H1 (cell line): ENCODE results near the gene AGPAT2. TPM values are rescaled to one million over a fixed set of nuclear protein-coding genes. Genes with fewer than 3 reads are reported as not detected.
A peak's percentile ranks its signal among the peaks of the same experiment; 100 is the strongest.

Experiments used
- CTCF ChIA-PET: fragments of 300-600 bp; sonication (Branson Sonifier 250); formaldehyde crosslinking; loops from one replicate; lab custom pipeline; 2021; ENCODE audit not compliant: partially characterized antibody; lab: Charles Lee
- POLR2A ChIA-PET: fragments of 300-600 bp; sonication (Branson Sonifier 250); formaldehyde crosslinking; loops from one replicate; lab custom pipeline; 2021; ENCODE audit warnings: inconsistent platforms; ENCODE audit not compliant: partially characterized antibody; lab: Charles Lee
- DNase-seq, 2 experiments: peaks; one replicate each; pipeline versions ENCODE4 v3.0.0 to v3.0.0-alpha.2; 2010 to 2022; ENCODE audit warnings: low spot score in 2 of 2, low read depth in 1 of 2, mixed read lengths in 1 of 2
- FAIRE-seq: peaks from 2 replicates; lab custom pipeline; 2011; peaks lifted over from hg19 to GRCh38; lab: Jason Lieb, UNC
- H2AFZ ChIP-seq: 2 replicates; pipeline ENCODE4 v1.8.1; 2012; ENCODE audit warnings: low read length, inconsistent platforms
- H2AK5ac ChIP-seq: 2 replicates; pipeline ENCODE4 v1.6.1; 2013; ENCODE audit warnings: low read depth, low read length
- H2BK120ac ChIP-seq: replicated peaks from 2 replicates; pipeline ENCODE3; 2013; ENCODE audit warnings: low read depth, low read length, inconsistent platforms
- H2BK12ac ChIP-seq: 2 replicates; pipeline ENCODE4 v1.6.1; 2013; ENCODE audit warnings: low read depth, low read length
- H2BK15ac ChIP-seq: 2 replicates; pipeline ENCODE4 v1.6.1; 2013; ENCODE audit warnings: low read length
- H2BK20ac ChIP-seq: 2 replicates; pipeline ENCODE4 v1.6.1; 2013; ENCODE audit warnings: low read length
- H2BK5ac ChIP-seq: 2 replicates; pipeline ENCODE4 v1.6.1; 2013; ENCODE audit warnings: low read depth, low read length
- H3K14ac ChIP-seq: 2 replicates; pipeline ENCODE4 v1.6.1; 2013; ENCODE audit warnings: inconsistent platforms; ENCODE audit not compliant: insufficient read length
- H3K18ac ChIP-seq: 2 replicates; pipeline ENCODE4 v1.6.1; 2013; ENCODE audit warnings: low read length; ENCODE audit errors: extremely low read depth
- H3K23ac ChIP-seq: 2 replicates; pipeline ENCODE4 v1.6.1; 2013; ENCODE audit warnings: inconsistent platforms; ENCODE audit not compliant: insufficient read length
- H3K23me2 ChIP-seq: 2 replicates; pipeline ENCODE4 v1.6.1; 2013; ENCODE audit warnings: low read depth, low read length
- H3K27ac ChIP-seq: 2 replicates; pipeline ENCODE4 v1.6.1; 2011; ENCODE audit warnings: low read depth, low read length, inconsistent platforms
- H3K27me3 ChIP-seq, 4 experiments: replicated peaks in 1 of 4; 1 replicate in 1 of 4; 2 replicates in 3 of 4; pipeline versions ENCODE4 v1.6.1 to v1.8.1; 2011 to 2013; ENCODE audit warnings: low read length in 3 of 4, mild to moderate bottlenecking in 3 of 4, inconsistent platforms in 2 of 4, mixed read lengths in 2 of 4, moderate library complexity in 1 of 4; ENCODE audit not compliant: control insufficient read depth in 3 of 4, insufficient read depth in 3 of 4; ENCODE audit errors: extremely low read depth in 1 of 4
- H3K36me3 ChIP-seq, 4 experiments: 2 replicates each; pipeline versions ENCODE4 v1.6.1 to v1.8.1; 2011 to 2013; ENCODE audit warnings: mild to moderate bottlenecking in 4 of 4, low read length in 3 of 4, moderate library complexity in 2 of 4, control low read depth in 1 of 4, inconsistent platforms in 1 of 4; ENCODE audit not compliant: insufficient read depth in 4 of 4, control insufficient read depth in 2 of 4
- H3K4ac ChIP-seq: replicated peaks from 2 replicates; pipeline ENCODE3; 2013; ENCODE audit warnings: low read length, low read depth, mixed read lengths, inconsistent platforms; ENCODE audit not compliant: insufficient read length
- H3K4me1 ChIP-seq, 4 experiments: replicated peaks in 1 of 4; 1 replicate in 1 of 4; 2 replicates in 3 of 4; pipeline versions ENCODE4 v1.6.1 to v1.8.1; 2011 to 2013; ENCODE audit warnings: low read length in 3 of 4, inconsistent platforms in 2 of 4, mixed read lengths in 1 of 4; ENCODE audit not compliant: insufficient read depth in 4 of 4, control insufficient read depth in 3 of 4
- H3K4me2 ChIP-seq, 2 experiments: 2 replicates each; pipeline versions ENCODE4 v1.6.1 to v1.8.1; 2011 to 2013; ENCODE audit warnings: low read depth in 2 of 2, low read length in 2 of 2, control low read depth in 1 of 2, inconsistent platforms in 1 of 2, mild to moderate bottlenecking in 1 of 2; ENCODE audit not compliant: insufficient read depth in 1 of 2
- H3K4me3 ChIP-seq, 4 experiments: fragments of 200-600, 300-600 bp in 1 of 4; sonication (generic), shearing (Covaris generic), sonication (Bioruptor Twin) in 1 of 4; 2 replicates each; pipeline versions ENCODE4 v1.5.1 to v1.8.1; 2011 to 2016; ENCODE audit warnings: low read length in 4 of 4, low read depth in 3 of 4, control low read depth in 2 of 4, inconsistent platforms in 2 of 4, mild to moderate bottlenecking in 2 of 4, mixed read lengths in 1 of 4, moderate library complexity in 1 of 4; ENCODE audit not compliant: insufficient read depth in 2 of 4; ENCODE audit errors: extremely low read depth in 1 of 4
- H3K56ac ChIP-seq: replicated peaks from 2 replicates; pipeline ENCODE3; 2013; ENCODE audit warnings: low read depth, mild to moderate bottlenecking, mixed read lengths, low read length, inconsistent platforms; ENCODE audit not compliant: insufficient read length
- H3K79me1 ChIP-seq: 2 replicates; pipeline ENCODE4 v1.6.1; 2013; ENCODE audit warnings: low read depth, low read length, control low read depth
- H3K79me2 ChIP-seq, 2 experiments: 2 replicates each; pipeline versions ENCODE4 v1.6.1 to v1.8.1; 2012 to 2013; ENCODE audit warnings: low read length in 2 of 2, mild to moderate bottlenecking in 2 of 2, inconsistent platforms in 1 of 2; ENCODE audit not compliant: insufficient read depth in 2 of 2, control insufficient read depth in 1 of 2
- H3K9ac ChIP-seq, 4 experiments: replicated peaks in 1 of 4; 1 replicate in 1 of 4; 2 replicates in 3 of 4; pipeline versions ENCODE4 v1.6.1 to v1.8.1; 2011 to 2013; ENCODE audit warnings: low read depth in 3 of 4, low read length in 3 of 4, control low read depth in 2 of 4, mild to moderate bottlenecking in 2 of 4, moderate library complexity in 2 of 4, inconsistent platforms in 1 of 4; ENCODE audit errors: extremely low read depth in 1 of 4
- H3K9me3 ChIP-seq, 2 experiments: 2 replicates each; pipeline versions ENCODE4 v1.6.1 to v1.8.1; 2012 to 2013; ENCODE audit warnings: mild to moderate bottlenecking in 2 of 2, moderate library complexity in 2 of 2, control low read depth in 1 of 2, inconsistent platforms in 1 of 2, low read depth in 1 of 2, low read length in 1 of 2, mixed read lengths in 1 of 2; ENCODE audit not compliant: insufficient read depth in 2 of 2
- H4K20me1 ChIP-seq, 2 experiments: replicated peaks in 1 of 2; 2 replicates each; pipeline versions ENCODE3 to v1.8.1; 2011 to 2013; ENCODE audit warnings: inconsistent platforms in 2 of 2, low read length in 2 of 2, mild to moderate bottlenecking in 1 of 2; ENCODE audit not compliant: insufficient read depth in 2 of 2, control insufficient read depth in 1 of 2
- H4K5ac ChIP-seq: 2 replicates; pipeline ENCODE4 v1.6.1; 2013; ENCODE audit warnings: low read length, low read depth, mixed read lengths, inconsistent platforms; ENCODE audit not compliant: insufficient read length
- H4K8ac ChIP-seq: 2 replicates; pipeline ENCODE4 v1.8.0; 2013; ENCODE audit warnings: mild to moderate bottlenecking, moderate library complexity, low read length, inconsistent platforms; ENCODE audit not compliant: insufficient read depth; ENCODE audit errors: extremely low read depth
- H4K91ac ChIP-seq: replicated peaks from 2 replicates; pipeline ENCODE3; 2013; ENCODE audit warnings: low read length, mixed read lengths, inconsistent platforms; ENCODE audit not compliant: insufficient read length
- BACH1 ChIP-seq: IDR thresholded peaks from 2 replicates; pipeline ENCODE4 v1.6.1; 2012; ENCODE audit warnings: low read length, improper control_type of control experiment
- CBX8 ChIP-seq: fragments of 300-800, 300-1000 bp; sonication (generic); IDR thresholded peaks from 2 replicates; pipeline ENCODE4 v1.7.1; 2016; ENCODE audit warnings: low read depth, low read length, borderline replicate concordance
- EZH2 ChIP-seq: fragments of 200-600 bp; sonication (generic); IDR thresholded peaks from 2 replicates; pipeline ENCODE4 v1.7.1; 2012; ENCODE audit warnings: low read depth, mild to moderate bottlenecking, moderate library complexity, low read length, inconsistent platforms; ENCODE audit not compliant: severe bottlenecking
- POLR2A ChIP-seq, 2 experiments: IDR thresholded peaks; 1 replicate in 1 of 2; 2 replicates in 1 of 2; pipeline ENCODE4 v1.6.1; 2011; ENCODE audit warnings: low read depth in 2 of 2, low read length in 2 of 2, mild to moderate bottlenecking in 2 of 2; ENCODE audit errors: control extremely low read depth in 1 of 2
- POLR2AphosphoS5 ChIP-seq: IDR thresholded peaks from 2 replicates; pipeline ENCODE4 v1.6.1; 2011; ENCODE audit warnings: low read depth, low read length
- RAD21 ChIP-seq, 2 experiments: IDR thresholded peaks in 1 of 2; conservative IDR thresholded peaks in 1 of 2; 2 replicates each; pipeline ENCODE4 v1.6.1; 2011; ENCODE audit warnings: low read depth in 2 of 2, low read length in 2 of 2, improper control_type of control experiment in 1 of 2, inconsistent platforms in 1 of 2, mild to moderate bottlenecking in 1 of 2, moderate library complexity in 1 of 2
- SAP30 ChIP-seq: fragments of 300-600 bp; sonication (generic); IDR thresholded peaks from 2 replicates; pipeline ENCODE4 v1.7.1; 2012; ENCODE audit warnings: low read length, moderate library complexity, mild to moderate bottlenecking, inconsistent platforms; ENCODE audit not compliant: insufficient read depth, insufficient replicate concordance
- SP1 ChIP-seq: IDR thresholded peaks from 2 replicates; pipeline ENCODE4 v1.6.1; 2011; ENCODE audit warnings: low read depth, low read length
- SUZ12 ChIP-seq: fragments of 200-600 bp; sonication (generic); IDR thresholded peaks from 2 replicates; pipeline ENCODE4 v1.6.1; 2012; ENCODE audit warnings: mild to moderate bottlenecking, inconsistent platforms, low read length, moderate library complexity, mixed read lengths
- TAF7 ChIP-seq: optimal IDR thresholded peaks from 2 replicates; pipeline ENCODE3; 2011; ENCODE audit warnings: low read depth, mild to moderate bottlenecking, inconsistent platforms, low read length, moderate library complexity, borderline replicate concordance
- ZNF274 ChIP-seq: IDR thresholded peaks from 2 replicates; pipeline ENCODE4 v1.7.0; 2012; ENCODE audit warnings: low read length, borderline replicate concordance; ENCODE audit errors: extremely low read depth
- WGBS, 2 experiments: shearing (Covaris generic) in 1 of 2; methylation state at CpG; one replicate each; pipeline versions ENCODE4 v1.1.6 to v1.1.7; 2013 to 2015; ENCODE audit warnings: low lambda C conversion rate in 2 of 2, mixed read lengths in 2 of 2, inconsistent platforms in 1 of 2, low coverage in 1 of 2, missing lambda C conversion rate in 1 of 2; ENCODE audit not compliant: insufficient replicate concordance in 2 of 2, insufficient coverage in 1 of 2, insufficient read length in 1 of 2; ENCODE audit errors: extremely low coverage in 1 of 2, missing lambda C conversion rate in 1 of 2; 5-methylcytosine and 5-hydroxymethylcytosine counted together
- polyA plus RNA-seq, 7 experiments: library from polyadenylated mRNA; depleted of rRNA in 3 of 7; stranded (reverse) in 5 of 7; unstranded in 2 of 7; fragments of >200 nt in 5 of 7; fragments of 200-250 nt in 2 of 7; gene quantifications; 1 replicate in 5 of 7; 2 replicates in 1 of 7; 4 replicates in 1 of 7; pipeline versions ENCODE4 v1.2.1 to v1.2.3, GENCODE V29; 2011 to 2013; ENCODE audit warnings: missing spikeins in 2 of 7, mixed read lengths in 2 of 7
- total RNA-seq: library from RNA; stranded (reverse); fragmentation: NEBNext Ultra II Directional; extraction: Animal tissue kit (Norgen Biotek cat#: 25700); gene quantifications from 2 replicates; pipeline ENCODE4 v1.2.1, GENCODE V29; 2021

The AGPAT2 gene
- total and polyA plus RNA-seq, 2 of the 8 experiments (the other 6 are each of a cell fraction or from before 2014, with no cell fraction given): 31.6 to 37.6 TPM

DNA sequence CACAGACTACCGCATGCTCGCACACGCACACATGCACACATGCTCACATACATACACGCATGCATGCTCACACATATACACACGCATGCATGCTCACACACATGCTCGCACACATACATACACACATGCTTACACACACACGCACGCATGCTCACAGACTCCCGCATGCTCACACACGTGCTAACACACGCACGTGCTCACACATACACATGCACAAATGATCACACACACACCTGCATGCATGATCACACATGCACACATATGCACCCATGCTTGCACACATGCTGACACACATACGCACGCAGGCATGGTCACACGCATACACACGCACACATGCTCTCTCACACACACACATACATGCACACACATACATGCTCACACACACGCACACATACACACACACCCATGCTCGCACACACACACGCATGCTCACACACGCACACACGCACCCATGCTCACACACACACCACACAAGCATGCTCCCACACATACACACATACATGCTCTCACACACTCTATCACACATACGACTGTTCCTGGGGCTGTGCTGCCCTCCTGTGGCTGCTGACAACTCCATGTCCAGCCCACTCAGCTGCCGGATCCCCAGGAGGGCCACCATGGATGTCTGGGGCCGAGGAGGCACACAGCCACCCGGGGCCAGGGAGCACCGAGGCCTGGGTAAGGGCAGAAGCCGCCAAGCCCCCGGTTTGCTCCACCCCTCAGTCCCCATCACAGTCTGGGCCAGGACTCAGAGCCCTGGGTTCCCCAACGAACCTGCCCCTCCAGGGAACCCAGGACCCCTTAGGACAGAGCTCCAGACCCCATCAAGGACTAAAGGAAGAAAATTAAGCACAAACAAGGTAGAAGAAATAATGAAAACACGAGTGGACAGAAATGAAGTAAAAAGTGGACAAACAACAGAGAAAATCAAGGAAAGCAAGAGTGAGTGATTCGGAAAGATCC is 55.9 kb downstream of the AGPAT2 start:
- Histone ChIP-seq H3K14ac (no peak overlapping the region), H2BK5ac (peak overlapping the region; percentile 46), H3K4ac (peak overlapping the region; percentile 78), H3K4me1 (peaks cover 0 to 9% (median 0%) of the 10 kb centered on the region in 4 experiments; a peak in 3 of 7 replicates), H3K36me3 (no peaks in the 10 kb centered on the region), H3K4me2 (no peak overlapping the region), H2BK120ac (peak overlapping the region; percentile 38), H3K4me3 (no peak overlapping the region), H2AK5ac (peak overlapping the region; percentile 5; the same call in 1 of the 2 replicates), H3K79me2 (no peaks in the 10 kb centered on the region), H2BK20ac (no peak overlapping the region), H3K23me2 (no peaks in the 10 kb centered on the region), H4K5ac (no peak overlapping the region), H3K79me1 (no peaks in the 10 kb centered on the region), H4K91ac (peak overlapping the region; percentile 96), H3K23ac (no peak overlapping the region), H3K27ac (no peak overlapping the region; the same call in 1 of the 2 replicates), H3K27me3 (no peaks in the 10 kb centered on the region), H3K18ac (no peak overlapping the region), H3K9ac (no peak overlapping the region), H2BK15ac (no peak overlapping the region), H3K9me3 (no peaks in the 10 kb centered on the region), H4K8ac (peak overlapping the region; percentile 12; the same call in 1 of the 2 replicates), H2BK12ac (peak overlapping the region; percentile 41; the same call in 1 of the 2 replicates), H3K56ac (no peak overlapping the region), H2AFZ (no peak overlapping the region), H4K20me1 (peaks cover 0 to 9% of the 10 kb centered on the region in 2 experiments)
- DNase-seq (peak; percentile 27 to 86), FAIRE-seq (no peak)
- 65% methylated on average over 31 of the region's 31 CpGs; no CpG with 5 or more reads in 1 of the 2 experiments for WGBS, 2 experiments
- POLR2A ChIA-PET: interaction anchor here (0.9 to 1.4 kb wide), 4 partner anchors 143 to 151 kb away, joined by 3 to 4 read pairs (median 3); no protein-coding TSS in a partner anchor
- CTCF ChIA-PET: interaction anchor here (0.5 to 1.4 kb wide), 31 partner anchors 9 to 318 kb away, joined by 3 to 82 read pairs (median 4); partner anchors contain the start of gene EGFL7
- TF ChIP-seq SUZ12 (no peak), SAP30 (no peak), EZH2 (no peak), RAD21 (IDR thresholded peaks at IDR 0.05 in 1 of 2, conservative IDR thresholded peaks at IDR 0.05 in 1 of 2; ENCODE audit: low read depth in 2 of 2, low read length in 2 of 2) (peak; percentile 94 to 95), ZNF274 (no peak), SP1 (no peak), POLR2AphosphoS5 (0 out of 2 replicates have a peak, but pooled peaks have one; percentile 23), CBX8 (no peak), POLR2A (IDR thresholded peaks at IDR 0.05; ENCODE audit: control extremely low read depth in 1 of 2, low read depth in 2 of 2, low read length in 2 of 2) (no peak), TAF7 (no peak), BACH1 (no peak)
